Ishikawa (cell line): ENCODE measurements around the gene TSPYL4.

Experiments used
- CEBPB ChIP-seq: IDR thresholded peaks from 2 replicates; pipeline ENCODE4 v1.6.1; 2012
- CREB1 ChIP-seq: IDR thresholded peaks from 2 replicates; pipeline ENCODE4 v1.6.1; 2012; ENCODE audit warnings: low read depth
- EGR1 ChIP-seq: IDR thresholded peaks from 2 replicates; pipeline ENCODE4 v1.6.1; 2012
- EP300 ChIP-seq: IDR thresholded peaks from 2 replicates; pipeline ENCODE4 v1.6.1; 2012; ENCODE audit warnings: borderline replicate concordance
- FOXM1 ChIP-seq: IDR thresholded peaks from 2 replicates; pipeline ENCODE4 v1.6.1; 2012; ENCODE audit warnings: low read depth, borderline replicate concordance
- NFIC ChIP-seq: IDR thresholded peaks from 2 replicates; pipeline ENCODE4 v1.6.1; 2012
- RAD21 ChIP-seq: IDR thresholded peaks from 2 replicates; pipeline ENCODE4 v1.6.1; 2012; ENCODE audit warnings: low read depth
- TAF1 ChIP-seq: IDR thresholded peaks from 2 replicates; pipeline ENCODE4 v1.6.1; 2012; ENCODE audit warnings: low read depth, mild to moderate bottlenecking
- TCF12 ChIP-seq: IDR thresholded peaks from 2 replicates; pipeline ENCODE4 v1.6.1; 2012; ENCODE audit warnings: low read depth
- TEAD4 ChIP-seq: IDR thresholded peaks from 2 replicates; pipeline ENCODE4 v1.6.1; 2012
- YY1 ChIP-seq: IDR thresholded peaks from 2 replicates; pipeline ENCODE4 v1.6.1; 2012; ENCODE audit warnings: low read depth
- ZBTB7A ChIP-seq: IDR thresholded peaks from 2 replicates; pipeline ENCODE4 v1.6.1; 2012; ENCODE audit warnings: low read depth
- TF ChIP-seq, protein P1 (sequence below): IDR thresholded peaks from 2 replicates; pipeline ENCODE4 v1.6.1; 2012
- TF ChIP-seq, protein P2 (sequence below): IDR thresholded peaks from 2 replicates; pipeline ENCODE4 v1.6.1; 2012
- TF ChIP-seq, protein P3 (sequence below): IDR thresholded peaks from 2 replicates; pipeline ENCODE4 v1.6.1; 2012; ENCODE audit warnings: low read depth, mild to moderate bottlenecking

The TSPYL4 gene

DNA sequence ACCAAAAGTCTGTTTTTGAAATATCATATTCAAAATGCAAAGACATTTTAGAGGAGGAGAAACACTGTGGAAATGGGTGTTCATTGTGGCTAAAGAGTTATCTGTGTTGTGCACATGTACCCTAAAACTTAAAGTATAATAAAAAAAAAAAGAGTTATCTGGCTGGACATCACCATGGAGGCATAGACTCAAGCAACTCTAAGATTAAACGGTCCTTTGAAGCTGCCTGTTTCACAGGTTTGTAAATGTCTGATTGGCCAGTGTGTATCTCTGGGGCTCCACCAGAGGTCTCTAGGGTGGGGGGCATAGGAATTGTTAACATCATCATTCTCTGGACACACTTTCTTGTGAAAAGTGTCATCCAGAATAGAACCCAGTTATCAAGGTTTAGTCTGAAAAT is 39.2 kb downstream of the TSPYL4 start:
- TF ChIP-seq TEAD4 = no peak

DNA sequence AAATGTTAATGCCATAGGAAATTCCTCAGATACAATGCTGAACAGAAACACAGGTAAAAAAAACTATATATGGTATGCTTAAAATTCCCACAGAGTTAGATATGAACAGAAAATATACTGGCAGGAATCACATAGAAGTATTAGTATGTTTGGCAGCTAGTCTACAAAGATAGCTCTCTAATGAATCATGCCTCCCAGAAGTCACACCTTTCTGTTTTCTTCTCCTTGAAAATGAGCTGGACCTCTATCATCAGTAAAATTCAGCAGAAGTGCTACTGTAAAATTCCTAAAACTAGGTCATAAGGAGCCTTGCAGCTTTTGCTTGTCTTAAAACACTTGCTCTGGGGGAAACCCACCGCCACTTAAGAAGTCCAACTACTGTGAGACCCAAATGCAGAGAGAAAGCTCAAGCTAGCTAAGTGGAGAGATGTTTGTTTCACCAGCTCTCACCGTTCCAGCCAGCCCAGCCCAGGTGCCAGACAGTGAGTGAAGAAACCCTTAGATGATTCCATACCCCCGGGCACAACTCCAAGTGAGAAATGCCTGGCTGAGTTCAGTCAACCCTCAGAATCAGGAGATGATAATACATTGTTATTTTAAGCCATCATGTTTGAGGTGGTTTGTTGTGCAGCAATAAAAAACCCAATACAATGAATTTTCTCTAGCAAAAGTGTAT is 43.0 kb downstream of the TSPYL4 start:
- peak; percentile 18; the same call in 1 of the 2 replicates for TF ChIP-seq TEAD4
- TF ChIP-seq, protein P1, sequence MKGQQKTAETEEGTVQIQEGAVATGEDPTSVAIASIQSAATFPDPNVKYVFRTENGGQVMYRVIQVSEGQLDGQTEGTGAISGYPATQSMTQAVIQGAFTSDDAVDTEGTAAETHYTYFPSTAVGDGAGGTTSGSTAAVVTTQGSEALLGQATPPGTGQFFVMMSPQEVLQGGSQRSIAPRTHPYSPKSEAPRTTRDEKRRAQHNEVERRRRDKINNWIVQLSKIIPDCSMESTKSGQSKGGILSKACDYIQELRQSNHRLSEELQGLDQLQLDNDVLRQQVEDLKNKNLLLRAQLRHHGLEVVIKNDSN = no peak
- peak; percentile 40; the same call in 1 of the 2 replicates for TF ChIP-seq NFIC
- no peak for TF ChIP-seq RAD21
- no peak for TF ChIP-seq YY1

DNA sequence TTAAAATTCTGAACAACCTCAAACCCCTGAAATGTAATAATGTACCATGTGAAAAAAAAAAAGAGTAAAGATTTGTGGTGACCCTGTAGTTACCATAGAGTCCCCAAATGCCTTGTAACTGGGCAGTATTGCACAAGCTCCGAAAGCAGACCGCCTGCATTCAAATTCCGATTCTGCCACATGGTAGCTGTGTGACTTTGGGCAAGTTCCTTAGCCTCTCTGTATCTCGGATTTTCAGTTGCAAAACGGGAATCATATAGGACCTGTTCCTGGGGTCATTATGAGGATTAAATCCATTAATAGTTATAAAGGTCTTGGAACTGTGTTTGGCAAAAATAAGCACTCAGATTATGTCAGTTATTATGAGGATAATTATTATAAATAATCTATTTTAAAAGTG is 43.6 kb downstream of the TSPYL4 start:
- TF ChIP-seq TAF1 (no peak), CEBPB (no peak), RAD21 (no peak), CREB1 (no peak), EP300 (no peak), TCF12 (no peak), YY1 (no peak), EGR1 (no peak), ZBTB7A (no peak), TEAD4 (no peak), NFIC (no peak), FOXM1 (no peak)
- TF ChIP-seq, protein P1 = no peak
- TF ChIP-seq, protein P2, sequence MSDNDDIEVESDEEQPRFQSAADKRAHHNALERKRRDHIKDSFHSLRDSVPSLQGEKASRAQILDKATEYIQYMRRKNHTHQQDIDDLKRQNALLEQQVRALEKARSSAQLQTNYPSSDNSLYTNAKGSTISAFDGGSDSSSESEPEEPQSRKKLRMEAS = no peak
- TF ChIP-seq, protein P3, sequence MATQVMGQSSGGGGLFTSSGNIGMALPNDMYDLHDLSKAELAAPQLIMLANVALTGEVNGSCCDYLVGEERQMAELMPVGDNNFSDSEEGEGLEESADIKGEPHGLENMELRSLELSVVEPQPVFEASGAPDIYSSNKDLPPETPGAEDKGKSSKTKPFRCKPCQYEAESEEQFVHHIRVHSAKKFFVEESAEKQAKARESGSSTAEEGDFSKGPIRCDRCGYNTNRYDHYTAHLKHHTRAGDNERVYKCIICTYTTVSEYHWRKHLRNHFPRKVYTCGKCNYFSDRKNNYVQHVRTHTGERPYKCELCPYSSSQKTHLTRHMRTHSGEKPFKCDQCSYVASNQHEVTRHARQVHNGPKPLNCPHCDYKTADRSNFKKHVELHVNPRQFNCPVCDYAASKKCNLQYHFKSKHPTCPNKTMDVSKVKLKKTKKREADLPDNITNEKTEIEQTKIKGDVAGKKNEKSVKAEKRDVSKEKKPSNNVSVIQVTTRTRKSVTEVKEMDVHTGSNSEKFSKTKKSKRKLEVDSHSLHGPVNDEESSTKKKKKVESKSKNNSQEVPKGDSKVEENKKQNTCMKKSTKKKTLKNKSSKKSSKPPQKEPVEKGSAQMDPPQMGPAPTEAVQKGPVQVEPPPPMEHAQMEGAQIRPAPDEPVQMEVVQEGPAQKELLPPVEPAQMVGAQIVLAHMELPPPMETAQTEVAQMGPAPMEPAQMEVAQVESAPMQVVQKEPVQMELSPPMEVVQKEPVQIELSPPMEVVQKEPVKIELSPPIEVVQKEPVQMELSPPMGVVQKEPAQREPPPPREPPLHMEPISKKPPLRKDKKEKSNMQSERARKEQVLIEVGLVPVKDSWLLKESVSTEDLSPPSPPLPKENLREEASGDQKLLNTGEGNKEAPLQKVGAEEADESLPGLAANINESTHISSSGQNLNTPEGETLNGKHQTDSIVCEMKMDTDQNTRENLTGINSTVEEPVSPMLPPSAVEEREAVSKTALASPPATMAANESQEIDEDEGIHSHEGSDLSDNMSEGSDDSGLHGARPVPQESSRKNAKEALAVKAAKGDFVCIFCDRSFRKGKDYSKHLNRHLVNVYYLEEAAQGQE = no peak

DNA sequence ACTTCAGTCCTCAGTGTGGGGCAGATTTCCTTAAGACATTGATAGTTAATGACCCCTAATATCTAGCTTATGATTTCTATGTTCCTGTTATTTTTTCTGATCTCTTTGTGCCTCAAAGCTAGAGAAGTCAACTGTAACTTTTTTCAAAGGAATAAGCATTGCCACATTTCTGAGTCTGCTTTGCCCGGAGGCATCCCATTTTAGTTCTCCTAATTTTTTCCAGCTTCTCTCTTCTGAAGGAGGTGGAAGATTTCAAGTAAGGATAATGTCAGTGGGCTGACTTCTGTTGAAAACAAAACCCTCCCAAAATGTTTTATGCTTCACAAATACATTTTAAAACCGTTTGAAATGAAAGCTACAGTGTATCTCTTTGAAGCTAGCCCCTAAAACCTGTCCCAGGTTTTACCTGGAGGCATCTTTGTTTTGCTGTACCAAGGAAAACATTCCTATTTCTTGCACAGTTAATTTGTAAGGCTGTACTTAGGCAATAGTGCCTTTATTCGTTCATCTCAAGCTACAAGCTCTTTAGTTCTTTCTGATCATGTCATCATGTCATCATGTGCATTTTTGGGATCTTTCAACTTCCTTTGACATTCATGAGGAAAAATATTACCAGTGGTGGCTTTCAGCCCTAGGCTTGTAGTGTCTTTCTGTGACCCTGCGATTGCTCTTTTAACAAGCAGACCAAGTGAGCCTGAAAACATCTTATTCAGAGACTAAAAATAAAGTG is 45.7 kb downstream of the TSPYL4 start:
- no peak for TF ChIP-seq TAF1
- no peak for TF ChIP-seq EGR1
- TF ChIP-seq NFIC = no peak
- TF ChIP-seq FOXM1 = no peak
- no peak for TF ChIP-seq EP300
- no peak for TF ChIP-seq TEAD4
- TF ChIP-seq CEBPB = no peak
- no peak for TF ChIP-seq RAD21
- no peak for TF ChIP-seq TCF12
- TF ChIP-seq, protein P3 = no peak
- TF ChIP-seq, protein P2 = no peak
- no peak for TF ChIP-seq YY1
- no peak for TF ChIP-seq ZBTB7A
- TF ChIP-seq CREB1 = no peak
- TF ChIP-seq, protein P1 = no peak

DNA sequence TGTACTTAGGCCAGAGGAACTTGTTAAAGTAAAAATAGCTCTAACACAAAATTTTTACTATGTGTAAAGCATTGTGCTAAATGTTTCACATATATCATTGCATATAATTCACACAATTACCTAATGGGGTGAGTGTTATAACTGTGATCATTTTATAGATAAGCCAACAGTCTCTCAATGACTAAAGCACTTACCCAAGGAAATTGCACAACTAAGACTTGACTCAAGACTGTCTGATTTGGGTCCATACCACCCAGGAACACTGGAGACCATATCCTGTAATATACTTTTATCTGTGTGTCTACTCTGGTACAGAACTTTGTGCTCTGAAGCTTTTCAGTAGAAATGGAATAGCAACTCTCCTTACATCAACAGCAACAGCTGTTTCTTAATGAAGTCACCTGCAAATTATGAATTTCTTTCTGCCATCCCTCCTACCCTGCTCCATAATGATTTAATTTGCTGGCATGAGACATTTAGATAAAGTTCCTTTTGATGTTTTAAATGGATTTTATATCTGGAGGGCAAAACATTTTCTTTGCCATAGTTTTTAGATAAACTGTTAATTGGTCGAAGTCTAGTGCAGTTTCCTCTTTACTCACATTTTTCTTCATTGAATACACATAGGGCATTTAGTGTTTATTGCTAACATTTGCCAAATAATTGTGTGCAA is 47.5 kb downstream of the TSPYL4 start:
- TF ChIP-seq, protein P3 = no peak
- TF ChIP-seq, protein P2 = no peak
- TF ChIP-seq FOXM1 = no peak
- no peak for TF ChIP-seq NFIC
- TF ChIP-seq CREB1 = no peak
- TF ChIP-seq TAF1 = no peak
- no peak for TF ChIP-seq EP300
- no peak for TF ChIP-seq TEAD4
- TF ChIP-seq RAD21 = no peak
- TF ChIP-seq, protein P1 = no peak
- no peak for TF ChIP-seq CEBPB
- no peak for TF ChIP-seq YY1
- no peak for TF ChIP-seq ZBTB7A
- TF ChIP-seq EGR1 = no peak
- no peak for TF ChIP-seq TCF12
